Left cardiac atrium (tissue), 4 donors: ENCODE measurements around the gene KANSL1L. TPM values are rescaled to one million over a fixed set of nuclear protein-coding genes. Genes with fewer than 3 reads are reported as not detected.
"Not testable (repeated sequence)": the region's sequence is repeated elsewhere in the genome, so short reads cannot be mapped to it uniquely, and the experiment has no call there.

Experiments
- ATAC-seq, 2 donors: fragments of 200-7000 bp; cut with Tn5 transposase; one replicate each; pipeline ENCODE4 v1.9.1; 2020; ENCODE audit warnings: mild to moderate bottlenecking in 2 of 2, moderate library complexity in 2 of 2
- DNase-seq: peaks from one replicate; pipeline ENCODE4 v3.0.0-alpha.2; 2020
- intact Hi-C, 2 donors: fragments of 100-400 bp; cut with DNase I; formaldehyde crosslinking; loops; one replicate each; pipeline versions ENCODE4 v1.14.1 to v1.15.1; 2022 to 2023
- total RNA-seq, 2 donors: library from RNA; stranded (reverse); fragmentation: NEBNext Ultra II Directional; extraction: Animal tissue kit (Norgen Biotek cat#: 25700); gene quantifications; one replicate each; pipeline ENCODE4 v1.2.1, GENCODE V29; 2021
- donor health status: DM: no; HTN: yes; CAD: no.
- donor health status: DM: no; HTN: yes; CAD: no; lungs with severe emphysema.
- donor health status: DM: yes; HTN: yes; CAD: no.
- donor health status: Dilated cardiomyopathy.

The KANSL1L gene
- total RNA-seq, 2 donors from 2014 or later: 15.5 to 17.1 TPM

DNA sequence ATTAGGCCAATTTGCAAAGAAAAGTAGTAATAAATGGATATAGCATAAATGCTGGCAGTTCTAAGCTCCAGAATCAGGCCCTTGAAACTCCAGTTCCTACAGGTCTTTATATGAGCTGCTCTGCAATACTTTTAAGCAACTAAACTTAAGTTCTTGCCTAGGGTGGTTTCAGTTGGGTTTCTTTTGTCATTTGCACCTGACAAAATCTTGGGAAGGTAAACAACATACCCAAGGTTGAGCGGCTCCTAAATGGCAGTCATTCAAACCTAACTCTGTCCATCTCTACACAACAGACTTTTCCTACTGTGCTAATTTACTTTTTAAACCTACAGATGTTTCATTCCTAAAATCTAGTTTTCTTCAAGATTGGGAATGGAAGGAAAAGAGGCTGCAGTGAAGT is 9.3 kb upstream of the KANSL1L start:
- DNase-seq: no peak
- no peak for ATAC-seq
- intact Hi-C loops: no loop called here

DNA sequence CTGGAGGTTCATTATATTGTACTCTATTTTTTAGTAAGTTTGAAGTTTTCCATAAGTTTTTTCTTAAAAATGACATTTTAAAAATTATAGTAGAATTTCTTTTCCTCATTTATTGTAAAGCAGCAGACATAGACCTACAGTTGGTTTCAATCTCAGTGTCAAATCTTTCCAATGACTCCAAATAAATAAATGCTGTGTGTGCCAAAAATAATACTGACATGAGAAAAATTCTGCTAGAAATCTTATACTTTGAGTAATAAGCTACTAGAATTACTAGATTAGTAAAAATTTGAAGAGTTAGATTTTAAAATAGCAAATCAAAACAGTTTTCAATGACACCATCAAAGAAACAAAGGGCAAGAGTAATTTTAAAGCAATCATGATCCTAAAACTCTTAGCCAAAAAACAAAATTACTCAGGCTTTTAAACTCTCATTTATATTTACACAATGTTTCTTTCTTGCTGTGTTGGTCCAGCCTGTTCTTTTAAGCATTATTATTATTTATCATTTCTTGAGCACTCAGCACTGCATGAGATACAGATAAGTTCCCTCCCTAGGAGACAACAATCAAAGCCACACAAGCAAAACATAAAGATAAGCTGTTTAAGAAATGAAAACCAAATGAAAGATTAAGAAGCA is 8.3 kb upstream of the KANSL1L start:
- DNase-seq (no peak), ATAC-seq (no peak)
- intact Hi-C loops: no loop called here

DNA sequence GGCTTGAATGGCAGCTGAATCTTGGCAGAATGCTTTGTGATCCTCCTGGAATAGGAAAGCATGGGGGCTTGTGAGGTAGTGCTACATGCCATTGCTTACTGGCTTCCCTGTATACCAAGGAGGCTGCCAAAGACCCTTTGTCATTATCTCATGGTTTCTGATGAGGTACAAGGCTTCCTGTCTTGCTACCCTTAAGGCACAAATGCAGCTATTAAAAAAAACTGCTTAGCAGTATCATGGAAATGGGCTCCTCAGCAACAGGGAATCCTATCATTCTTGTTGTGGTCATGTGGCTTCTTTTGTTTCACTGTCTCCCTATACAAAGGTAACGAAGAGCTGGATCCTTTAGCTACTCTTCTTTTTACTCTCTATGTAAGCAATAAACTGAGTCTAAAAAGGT is 6.6 kb upstream of the KANSL1L start:
- intact Hi-C loops: no loop called here
- no peak for DNase-seq
- no peak for ATAC-seq

DNA sequence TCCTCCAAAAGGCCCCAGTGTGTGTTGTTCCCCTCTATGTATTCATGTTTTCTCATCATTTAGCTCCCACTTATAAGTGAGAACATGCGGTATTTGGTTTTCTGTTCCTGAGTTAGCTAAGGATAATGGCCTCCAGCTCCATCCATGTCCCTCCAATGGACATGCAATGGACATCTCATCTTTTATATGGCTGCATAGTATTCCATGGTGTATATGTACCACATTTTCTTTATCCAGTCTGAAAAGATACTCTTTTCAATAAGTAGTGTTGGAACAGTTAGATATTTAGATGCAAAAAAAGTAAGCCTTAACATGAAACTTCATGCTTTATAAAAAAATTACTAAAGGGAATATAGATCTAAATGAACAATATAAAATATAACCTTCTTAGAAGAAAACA is 5.9 kb upstream of the KANSL1L start:
- DNase-seq, intact Hi-C loops, ATAC-seq: not testable (repeated sequence)

DNA sequence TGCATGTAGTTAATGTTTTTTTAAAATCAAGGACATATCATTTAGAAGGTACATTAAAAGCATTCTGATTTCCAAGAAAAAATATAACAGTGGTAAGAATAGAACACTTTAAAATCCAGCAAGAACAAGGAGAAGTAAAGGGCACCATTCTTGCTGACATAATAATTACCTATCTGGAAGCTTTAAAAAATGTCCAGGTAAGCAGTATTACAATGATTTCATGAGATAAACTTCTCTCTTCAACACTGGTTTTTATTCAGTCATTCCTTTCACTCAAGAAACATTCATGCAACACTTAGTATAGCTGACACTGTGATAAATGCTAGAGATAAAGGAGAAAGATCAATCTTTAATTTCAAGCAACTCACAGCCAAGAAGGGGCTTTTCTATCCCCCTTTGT is 2.9 kb upstream of the KANSL1L start:
- intact Hi-C loops: loop anchor here in 1 of 2 donors (5.0 kb wide), 1 partner anchor 172 kb away; the partner anchor contains the start of gene RPE
- no peak for ATAC-seq
- DNase-seq: no peak

DNA sequence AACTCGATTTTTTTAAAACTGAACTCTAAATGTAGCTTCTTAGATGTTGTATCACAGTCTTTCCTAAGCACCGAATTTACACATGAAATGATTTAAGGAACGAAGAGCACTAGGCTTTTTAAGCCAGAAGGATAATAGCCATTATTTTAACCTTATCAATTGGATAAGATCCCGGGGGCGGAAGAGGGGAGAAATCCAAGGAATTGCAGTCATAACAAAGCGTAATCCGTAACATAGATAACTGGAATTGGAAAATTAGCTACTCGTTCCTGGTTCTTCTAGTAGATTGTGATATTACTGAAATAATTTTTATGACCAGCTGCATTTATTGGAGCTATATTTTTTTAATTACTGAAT is 988 bp upstream of the KANSL1L start:
- intact Hi-C loops: loop anchor here in 1 of 2 donors (5.0 kb wide), 1 partner anchor 170 kb away; the partner anchor contains the start of gene RPE
- ATAC-seq (no peak), DNase-seq (no peak)

DNA sequence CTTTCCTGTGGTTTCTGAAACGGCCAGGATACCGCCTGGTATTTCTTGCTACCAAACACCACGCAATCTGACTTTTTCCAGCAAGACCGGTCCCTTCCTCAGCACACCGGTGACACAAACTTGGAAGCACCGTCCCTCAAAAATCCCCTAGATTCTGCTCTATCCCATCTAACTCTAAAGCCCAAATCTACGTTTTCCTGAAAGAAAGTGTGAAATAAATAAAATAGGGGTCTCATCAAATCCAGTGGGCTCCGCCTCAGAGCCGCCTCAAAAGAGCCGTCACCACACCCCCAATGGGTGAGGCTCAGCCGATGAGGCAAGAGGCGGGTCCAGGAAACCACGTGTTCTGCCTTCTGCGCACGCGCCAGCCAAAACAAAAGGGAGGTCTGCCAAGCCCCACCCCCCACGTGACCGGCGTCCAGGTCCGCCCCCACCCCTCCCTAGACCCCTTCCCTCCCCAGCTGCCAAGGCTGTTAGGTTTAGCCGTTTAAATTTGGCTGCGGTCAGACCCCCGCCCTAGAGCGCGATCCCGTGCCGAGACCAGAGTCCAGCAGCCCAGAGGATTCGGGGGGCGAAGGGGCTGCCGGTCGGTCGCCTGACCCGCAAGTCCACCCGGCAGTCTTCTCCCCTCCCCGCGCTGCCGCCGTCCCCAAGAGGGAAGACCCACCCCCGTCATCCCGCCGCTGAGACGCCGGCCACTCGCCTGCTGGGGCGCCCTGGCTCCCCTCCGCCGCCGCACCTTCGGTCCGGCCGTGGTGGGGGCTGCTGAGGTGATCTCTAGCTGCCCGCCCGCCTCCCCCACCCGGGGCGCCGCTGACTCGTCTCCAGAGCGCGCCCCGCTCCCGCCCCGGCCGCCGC is 534 bp downstream of the KANSL1L start:
- DNase-seq: peak; percentile 95
- intact Hi-C loops: loop anchor here in 1 of 2 donors (5.0 kb wide), 1 partner anchor 168 kb away; the partner anchor contains the start of gene RPE
- ATAC-seq: peak; percentile 87 to 90

DNA sequence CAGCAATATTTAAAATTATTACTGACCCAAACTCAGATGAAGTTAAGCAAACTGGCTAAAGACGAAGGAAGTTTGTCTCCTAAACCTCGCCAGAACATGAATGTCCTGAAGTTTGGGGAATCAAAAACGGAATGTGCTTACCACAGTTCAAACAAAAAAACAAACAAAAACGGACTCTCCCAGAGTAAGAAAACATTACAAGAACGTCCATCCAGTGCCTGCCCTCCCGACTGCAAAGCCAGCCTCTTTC is 1.1 kb downstream of the KANSL1L start:
- ATAC-seq: no peak
- no peak for DNase-seq
- intact Hi-C loops: loop anchor here in 1 of 2 donors (5.0 kb wide), 1 partner anchor 168 kb away; the partner anchor contains the start of gene RPE

DNA sequence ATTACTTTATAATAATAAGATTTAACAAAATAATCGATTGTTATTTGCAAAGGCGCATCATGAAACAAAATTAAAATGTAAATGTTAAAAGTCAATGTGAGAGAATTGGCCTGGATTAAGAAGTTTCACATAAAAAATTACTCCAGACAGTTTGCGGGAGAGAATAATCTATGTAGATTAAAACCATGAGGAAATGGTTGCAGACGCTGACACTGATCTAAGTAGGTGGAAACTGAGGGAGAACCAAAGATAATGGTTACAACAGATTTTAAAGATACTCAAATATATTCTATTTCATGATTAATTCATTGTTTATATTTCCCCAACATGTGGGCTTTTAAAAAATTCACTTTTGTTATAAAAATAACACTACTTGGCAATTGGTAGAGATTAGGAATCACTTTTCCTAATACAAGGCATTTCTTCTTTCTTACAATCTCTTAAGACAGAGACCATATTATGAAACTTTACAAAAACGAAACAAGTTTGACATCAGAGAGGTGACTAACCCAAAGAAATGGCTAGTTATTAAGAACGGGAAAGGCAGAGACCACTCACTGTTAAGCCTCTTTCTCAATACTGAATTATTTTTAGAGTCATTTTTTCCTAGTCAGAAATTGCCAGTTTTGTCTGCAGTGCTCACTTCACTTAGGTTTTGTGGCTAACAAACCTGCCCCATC is 1.6 kb downstream of the KANSL1L start:
- peak in 1 of 2 donors; percentile 6 for ATAC-seq
- intact Hi-C loops: loop anchor here in 1 of 2 donors (5.0 kb wide), 1 partner anchor 167 kb away; the partner anchor contains the start of gene RPE
- DNase-seq: no peak

DNA sequence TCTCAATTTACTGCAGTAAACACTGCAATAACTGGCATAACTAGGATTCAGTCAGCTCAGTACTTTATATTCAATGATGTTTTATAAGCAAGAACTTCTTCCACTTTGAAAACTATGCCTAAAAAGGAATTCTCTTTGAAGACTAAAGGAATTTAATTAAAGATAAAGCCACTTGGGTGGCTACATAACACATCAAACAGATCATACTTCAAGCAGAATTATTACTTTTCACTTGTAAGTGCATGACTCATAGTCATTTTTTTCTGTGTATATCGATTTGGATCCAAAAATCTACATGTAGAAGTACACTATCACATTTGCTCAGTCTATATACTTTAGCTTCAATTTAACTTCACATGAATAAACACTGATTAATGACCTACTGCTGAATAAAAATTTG is 4.0 kb downstream of the KANSL1L start:
- intact Hi-C loops: no loop called here
- no peak for ATAC-seq

DNA sequence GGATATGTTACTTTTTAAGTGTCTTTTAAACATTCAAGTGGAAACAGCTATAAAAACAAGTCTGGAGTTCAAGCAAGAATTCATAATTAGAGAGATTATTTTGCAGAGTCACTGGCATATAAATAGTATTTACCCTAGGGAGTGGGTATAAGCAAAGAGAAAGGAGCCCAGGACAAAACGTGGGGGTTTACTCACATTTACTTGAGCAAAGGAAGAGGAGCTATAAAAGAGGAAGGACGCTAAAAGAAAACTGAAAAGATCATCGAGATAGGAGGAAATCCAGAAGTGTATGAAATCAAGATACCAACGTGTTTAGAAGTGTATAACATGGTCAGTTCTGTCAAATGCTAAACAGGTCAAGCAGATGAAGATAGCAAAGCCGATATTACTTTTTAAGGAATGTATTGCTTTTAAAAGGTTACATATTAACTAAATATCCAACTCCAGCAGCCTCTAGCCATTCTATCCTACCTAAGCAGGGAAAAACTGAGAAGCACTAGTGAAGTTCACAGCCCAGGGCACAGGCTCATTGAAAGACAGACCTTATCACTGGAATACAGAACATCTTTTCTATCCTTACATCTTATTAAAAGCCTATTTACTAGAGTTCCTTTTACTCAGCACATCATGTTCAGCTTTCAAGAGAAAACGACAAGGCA is 8.6 kb downstream of the KANSL1L start:
- intact Hi-C loops: no loop called here
- ATAC-seq: no peak
- DNase-seq: no peak

More for the DNA sequence above, 4.0 kb downstream of the KANSL1L start:
- no peak for DNase-seq

DNA sequence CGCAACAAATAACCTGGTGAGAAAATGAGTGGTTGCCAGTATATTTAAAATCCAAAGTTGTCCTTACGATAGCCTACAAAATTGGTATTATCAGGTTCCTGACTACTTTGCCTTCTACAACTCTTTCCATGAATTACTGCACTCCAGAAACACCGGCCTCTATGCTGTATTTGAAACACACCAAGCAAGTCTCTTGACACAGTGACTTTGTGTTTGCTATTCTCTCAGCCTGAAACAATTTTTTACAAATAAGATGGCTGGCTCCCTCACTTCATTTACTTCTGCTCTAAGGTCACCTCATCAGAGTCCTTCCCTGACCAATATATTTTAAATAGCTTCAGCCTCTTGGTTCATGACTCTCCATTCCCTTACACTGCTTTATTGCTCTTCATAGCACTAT is 12.2 kb downstream of the KANSL1L start:
- ATAC-seq (no peak), DNase-seq (no peak)
- intact Hi-C loops: no loop called here

DNA sequence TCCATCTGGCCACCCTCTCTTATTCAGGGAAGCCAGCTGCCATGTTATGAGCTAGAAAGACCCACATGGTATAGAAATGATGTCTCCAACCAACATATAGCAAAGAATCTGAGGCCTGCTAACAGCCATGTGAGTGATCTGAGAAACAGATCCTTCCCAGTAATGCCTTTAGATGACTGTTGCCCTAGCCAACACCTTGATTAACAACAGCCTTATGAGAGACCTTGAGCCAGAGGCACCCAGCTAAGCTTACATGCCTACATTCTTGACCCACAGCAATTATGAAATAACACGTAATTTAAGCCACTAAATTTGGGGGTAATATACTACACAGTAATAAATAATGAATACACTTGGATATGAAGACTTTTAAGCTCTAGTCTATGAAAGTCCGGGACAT is 13.0 kb downstream of the KANSL1L start:
- intact Hi-C loops: no loop called here
- DNase-seq: no peak
- no peak for ATAC-seq

DNA sequence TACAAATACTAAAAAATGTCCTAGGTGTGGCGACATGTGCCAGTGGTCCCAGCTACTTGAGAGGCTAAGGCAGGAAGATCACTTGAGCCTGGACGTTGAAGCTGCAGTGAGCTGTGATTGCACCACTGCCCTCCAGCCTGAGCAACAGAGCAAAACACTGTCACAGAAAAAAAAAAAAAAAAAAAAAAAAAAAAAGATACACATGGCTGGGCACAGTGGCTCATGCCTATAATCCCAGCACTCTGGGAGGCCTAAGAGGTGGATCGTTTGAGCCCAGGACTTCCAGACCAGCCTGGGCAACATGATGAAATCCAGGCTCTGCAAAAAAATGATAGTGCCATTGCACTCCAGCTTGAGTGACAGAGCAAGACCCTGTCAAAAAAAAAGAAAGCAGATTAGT is 13.7 kb downstream of the KANSL1L start:
- DNase-seq: no peak
- intact Hi-C loops: no loop called here
- no peak for ATAC-seq

DNA sequence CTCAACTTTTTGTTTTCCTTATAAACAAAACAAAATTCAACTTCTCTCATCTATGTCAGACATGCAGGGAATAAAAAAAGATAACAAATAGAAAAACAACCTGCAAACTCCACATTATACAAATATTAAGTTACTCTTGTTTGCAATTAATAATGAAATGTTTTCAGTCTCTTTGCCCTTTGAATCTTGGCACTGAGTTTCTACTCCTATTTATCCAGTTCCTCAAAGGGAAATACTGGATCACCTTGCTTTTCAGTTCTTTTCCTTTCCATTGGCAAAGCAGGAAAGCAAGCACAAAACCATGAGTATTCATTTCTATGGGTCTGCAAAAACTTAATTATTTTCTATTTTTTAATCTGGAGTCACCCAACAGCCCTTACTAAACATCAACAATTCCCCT is 23.6 kb downstream of the KANSL1L start:
- intact Hi-C loops: no loop called here

DNA sequence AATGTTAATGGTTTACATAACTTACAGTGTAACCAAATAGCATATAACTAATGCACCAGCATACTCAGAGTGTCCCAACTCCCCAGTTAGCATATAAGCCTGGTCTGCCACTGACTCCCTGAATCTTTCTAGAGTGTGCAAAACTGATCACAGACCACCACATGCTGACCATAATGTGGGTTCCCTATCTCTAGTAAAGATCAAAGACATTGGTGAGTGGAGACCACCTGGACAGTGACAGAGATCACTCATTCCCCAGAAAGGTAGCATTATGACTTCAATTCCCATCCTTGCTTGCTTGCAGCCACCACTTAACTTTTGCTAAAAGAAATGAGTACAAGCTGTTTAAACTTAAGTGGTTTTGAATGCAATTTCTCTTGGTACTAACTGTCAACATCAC is 39.0 kb downstream of the KANSL1L start:
- intact Hi-C loops: no loop called here
- no peak for ATAC-seq
- DNase-seq: no peak

More for the DNA sequence above, 23.6 kb downstream of the KANSL1L start:
- no peak for DNase-seq
- no peak for ATAC-seq

DNA sequence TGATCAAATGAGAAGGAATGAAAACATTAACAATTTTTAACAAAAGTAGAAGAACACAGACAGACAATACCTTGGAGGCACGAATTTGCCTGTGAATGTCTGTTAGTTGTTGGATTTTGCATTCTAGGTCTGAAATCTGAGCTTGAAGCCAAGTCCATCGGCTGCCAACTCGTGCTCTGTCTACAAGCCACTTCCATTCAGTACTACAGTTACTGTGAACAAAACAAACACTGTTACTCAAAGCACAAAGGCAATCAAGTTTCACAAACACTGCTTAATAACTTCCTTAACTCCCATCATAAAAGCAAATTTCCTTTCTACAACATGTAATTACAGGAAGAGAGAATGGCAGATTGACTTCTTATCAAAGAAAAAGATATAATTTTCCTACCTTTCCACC is 42.2 kb downstream of the KANSL1L start:
- intact Hi-C loops: no loop called here
- DNase-seq (no peak), ATAC-seq (no peak)

DNA sequence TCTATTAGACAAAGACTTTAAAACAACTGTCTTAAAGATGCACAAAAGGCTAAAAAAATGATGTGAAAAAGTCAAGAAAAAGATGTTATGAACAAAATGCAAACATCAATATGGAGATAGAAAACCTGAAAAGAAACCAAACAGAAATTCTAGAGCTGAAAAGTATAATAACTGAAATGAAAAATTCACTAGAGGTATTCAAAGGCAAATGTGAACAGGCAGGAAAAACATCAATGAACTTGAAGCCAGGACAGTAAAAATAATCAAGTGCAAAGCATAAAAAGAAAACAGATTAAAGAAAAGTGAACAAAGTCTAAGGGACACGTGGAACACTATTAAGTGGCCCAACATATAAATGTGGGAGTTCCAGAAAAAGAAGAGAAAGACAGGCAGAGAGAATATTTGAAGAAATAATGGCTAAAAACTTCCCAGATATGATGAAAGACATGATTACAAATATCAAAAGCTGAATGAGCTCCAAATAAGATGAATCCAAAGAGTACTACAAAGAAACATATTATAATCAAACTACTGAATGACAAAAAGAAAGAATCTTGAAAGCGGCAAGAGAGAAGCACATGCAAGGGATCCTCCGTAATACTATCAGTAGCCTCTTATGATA is 57.5 kb downstream of the KANSL1L start:
- ATAC-seq (no peak), DNase-seq (no peak)
- intact Hi-C loops: no loop called here

DNA sequence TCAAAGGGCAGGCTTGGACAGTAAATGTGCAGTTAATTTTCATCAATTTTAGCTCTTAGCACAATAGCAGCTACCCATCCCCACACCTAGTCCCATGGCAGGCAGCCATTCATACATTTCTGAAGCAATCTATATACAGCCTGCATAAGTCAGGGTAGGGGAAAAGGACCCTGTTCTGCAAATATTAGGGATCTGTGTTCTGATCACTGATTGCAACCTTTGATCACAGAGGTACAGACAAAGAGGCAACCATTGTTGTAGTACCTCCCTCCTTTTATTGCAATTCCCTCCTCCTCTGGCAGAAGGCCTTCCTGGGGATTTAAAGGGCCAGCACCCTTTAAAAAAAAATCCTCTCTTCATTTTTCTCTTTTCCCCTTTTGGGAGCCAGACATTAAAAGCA is 58.3 kb downstream of the KANSL1L start:
- intact Hi-C loops: no loop called here
- no peak for ATAC-seq
- no peak for DNase-seq
